ENCODE data around the gene ADAMTS14.

ADAMTS14 gene

GRCh38 chr10:70785190-70785589 is 112.9 kb downstream of the ADAMTS14 start, which contains the start of gene TBATA:
TSS of gene TBATA (minus strand) at chr10:70785377. CDS start at chr10:70783379, 1,998 bp downstream.
- Histone ChIP-seq H3K27me3 (ENCODE audit: insufficient read depth, poor library complexity, severe bottlenecking) (no peaks in the 10 kb centered on the region), H3K4me1 (ENCODE audit: insufficient read depth, poor library complexity, severe bottlenecking) (no peaks in the 10 kb centered on the region), H3K27ac (ENCODE audit: poor library complexity, severe bottlenecking) (no peak within 1 kb of the TSS), H3K9me3 (ENCODE audit: severe bottlenecking) (no peaks in the 10 kb centered on the region), H3K36me3 (ENCODE audit: low read depth) (no peaks in the 10 kb centered on the region), H3K4me3 (ENCODE audit: severe bottlenecking) (no peak within 1 kb of the TSS)
- DNase-seq (ENCODE audit: low spot score) (no peak), ATAC-seq (ENCODE audit: low read depth) (no peak)
- no peak for TF ChIP-seq CTCF (IDR thresholded peaks at IDR 0.05; ENCODE audit: poor library complexity, severe bottlenecking)

- H3K27me3 ChIP-seq (ENCODE audit: insufficient read depth, poor library complexity, severe bottlenecking), result no peaks in the 10 kb centered on the region
- DNase-seq (ENCODE audit: low spot score), result no peak
- TF ChIP-seq CTCF (IDR thresholded peaks at IDR 0.05; ENCODE audit: poor library complexity, severe bottlenecking), result no peak
- H3K4me3 ChIP-seq (ENCODE audit: severe bottlenecking), result no peak overlapping the region
- H3K36me3 ChIP-seq (ENCODE audit: low read depth), result no peaks in the 10 kb centered on the region
- peaks cover 8% of the 10 kb centered on the region for H3K4me1 ChIP-seq (ENCODE audit: insufficient read depth, poor library complexity, severe bottlenecking)
- H3K27ac ChIP-seq (ENCODE audit: poor library complexity, severe bottlenecking), result no peak overlapping the region
- no peak for ATAC-seq (ENCODE audit: low read depth)
- no peaks in the 10 kb centered on the region for H3K9me3 ChIP-seq (ENCODE audit: severe bottlenecking)
Observed at GRCh38 chr10:70786799-70787415, 114.6 kb downstream of the ADAMTS14 start.

DNA sequence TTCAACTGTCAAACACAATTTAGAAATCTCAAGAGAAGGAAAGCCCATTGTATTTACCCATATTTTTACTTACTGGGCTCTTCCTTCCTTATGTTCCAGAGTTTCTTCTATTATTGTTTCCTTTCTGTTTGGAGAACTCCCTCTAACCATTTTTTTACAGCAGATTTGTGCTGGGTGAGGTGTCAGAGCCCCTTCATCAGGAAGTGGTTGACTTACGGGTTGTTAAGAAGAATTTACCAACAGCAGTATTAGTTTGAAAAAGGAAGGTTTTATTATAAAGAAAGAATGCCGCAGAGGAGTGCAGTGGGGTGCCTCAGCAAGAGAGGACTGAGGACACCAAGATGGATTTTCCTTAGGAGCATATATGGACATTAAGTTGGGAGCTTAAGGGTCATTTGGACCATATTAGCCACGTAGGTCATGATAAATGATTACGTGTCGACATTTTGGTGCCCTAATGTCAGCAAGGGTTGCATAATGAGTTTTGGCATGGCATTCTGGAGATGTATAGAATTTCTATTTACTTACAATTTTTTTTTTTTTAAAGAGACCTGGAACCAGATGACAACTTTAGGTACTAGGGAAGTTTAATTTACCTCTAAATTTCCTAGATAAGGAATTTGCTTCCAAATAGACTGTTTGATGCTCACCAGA is 119.2 kb downstream of the ADAMTS14 start:
- H3K27me3 ChIP-seq (ENCODE audit: insufficient read depth, poor library complexity, severe bottlenecking), result no peaks in the 10 kb centered on the region
- no peak for ATAC-seq (ENCODE audit: low read depth)
- no peaks in the 10 kb centered on the region for H3K9me3 ChIP-seq (ENCODE audit: severe bottlenecking)
- no peak overlapping the region for H3K27ac ChIP-seq (ENCODE audit: poor library complexity, severe bottlenecking)
- H3K4me1 ChIP-seq (ENCODE audit: insufficient read depth, poor library complexity, severe bottlenecking), result peaks cover 11% of the 10 kb centered on the region
- no peaks in the 10 kb centered on the region for H3K36me3 ChIP-seq (ENCODE audit: low read depth)
- no peak overlapping the region for H3K4me3 ChIP-seq (ENCODE audit: severe bottlenecking)
- no peak for TF ChIP-seq CTCF (IDR thresholded peaks at IDR 0.05; ENCODE audit: poor library complexity, severe bottlenecking)
- DNase-seq (ENCODE audit: low spot score), result no peak

DNA sequence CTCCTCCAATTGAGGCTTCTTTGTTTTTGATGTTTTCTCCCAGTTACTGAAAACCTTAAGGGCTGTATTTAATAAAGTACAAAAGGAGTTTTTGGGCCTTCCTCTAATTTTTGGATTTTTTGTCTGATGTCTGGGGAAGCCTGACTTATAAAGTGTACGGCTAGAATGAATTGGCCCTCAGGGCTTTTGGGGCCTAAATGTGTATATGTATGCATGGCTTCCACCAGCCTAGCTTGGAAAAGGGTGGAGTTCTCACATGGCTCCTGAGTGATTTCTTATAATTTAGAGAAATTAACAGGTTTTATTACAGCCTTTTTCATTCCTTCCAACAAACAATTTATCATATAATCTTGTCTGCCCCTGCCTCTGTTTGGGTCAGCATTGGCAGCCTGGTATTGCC is 123.3 kb downstream of the ADAMTS14 start:
- Histone ChIP-seq H3K9me3 (ENCODE audit: severe bottlenecking) (no peaks in the 10 kb centered on the region), H3K27me3 (ENCODE audit: insufficient read depth, poor library complexity, severe bottlenecking) (no peaks in the 10 kb centered on the region), H3K27ac (ENCODE audit: poor library complexity, severe bottlenecking) (no peak overlapping the region), H3K36me3 (ENCODE audit: low read depth) (no peaks in the 10 kb centered on the region), H3K4me3 (ENCODE audit: severe bottlenecking) (no peak overlapping the region), H3K4me1 (ENCODE audit: insufficient read depth, poor library complexity, severe bottlenecking) (peaks cover 11% of the 10 kb centered on the region)
- ATAC-seq (ENCODE audit: low read depth), result no peak
- DNase-seq (ENCODE audit: low spot score), result no peak
- no peak for TF ChIP-seq CTCF (IDR thresholded peaks at IDR 0.05; ENCODE audit: poor library complexity, severe bottlenecking)

DNA sequence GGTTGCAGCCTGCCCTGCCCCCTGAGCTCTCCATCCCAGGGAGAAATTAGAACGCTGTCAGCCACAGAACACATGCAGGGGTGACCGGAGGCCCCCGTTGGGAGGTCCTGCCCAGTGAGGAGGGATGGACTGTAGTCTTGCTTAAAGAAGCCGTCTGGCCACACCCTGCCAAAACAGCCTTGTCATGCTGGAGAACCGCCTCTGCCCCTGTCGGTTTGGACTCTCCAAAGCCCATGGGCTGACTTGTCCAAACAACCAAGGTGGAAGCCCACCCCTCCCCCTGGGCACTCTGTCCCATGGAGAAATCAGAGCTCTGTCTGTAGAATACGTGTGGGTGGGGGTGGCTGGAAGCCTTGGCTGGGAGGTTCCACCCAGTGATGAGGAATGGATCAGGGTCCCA is 125.5 kb downstream of the ADAMTS14 start:
- Histone ChIP-seq H3K4me3 (ENCODE audit: severe bottlenecking) (no peak overlapping the region), H3K27ac (ENCODE audit: poor library complexity, severe bottlenecking) (no peak overlapping the region), H3K9me3 (ENCODE audit: severe bottlenecking) (no peaks in the 10 kb centered on the region), H3K36me3 (ENCODE audit: low read depth) (no peaks in the 10 kb centered on the region), H3K4me1 (ENCODE audit: insufficient read depth, poor library complexity, severe bottlenecking) (no peaks in the 10 kb centered on the region), H3K27me3 (ENCODE audit: insufficient read depth, poor library complexity, severe bottlenecking) (no peaks in the 10 kb centered on the region)
- ATAC-seq (ENCODE audit: low read depth), result no peak
- DNase-seq (ENCODE audit: low spot score), result no peak
- TF ChIP-seq CTCF (IDR thresholded peaks at IDR 0.05; ENCODE audit: poor library complexity, severe bottlenecking), result no peak

Measured in RWPE2 (cell line).